HG02885 (cell line): Measurements from ENCODE around the gene TRIM64C.
"Not testable (repeated sequence)": the region's sequence is repeated elsewhere in the genome, so short reads cannot be mapped to it uniquely, and the experiment has no call there.

Experiments used
- ATAC-seq: cut with Tn5 transposase; IDR thresholded peaks from one replicate; pipeline ENCODE4 v1.9.1; 2021; ENCODE audit warnings: mild to moderate bottlenecking; ENCODE audit not compliant: unreplicated experiment, poor library complexity

Gene TRIM64C, protein sequence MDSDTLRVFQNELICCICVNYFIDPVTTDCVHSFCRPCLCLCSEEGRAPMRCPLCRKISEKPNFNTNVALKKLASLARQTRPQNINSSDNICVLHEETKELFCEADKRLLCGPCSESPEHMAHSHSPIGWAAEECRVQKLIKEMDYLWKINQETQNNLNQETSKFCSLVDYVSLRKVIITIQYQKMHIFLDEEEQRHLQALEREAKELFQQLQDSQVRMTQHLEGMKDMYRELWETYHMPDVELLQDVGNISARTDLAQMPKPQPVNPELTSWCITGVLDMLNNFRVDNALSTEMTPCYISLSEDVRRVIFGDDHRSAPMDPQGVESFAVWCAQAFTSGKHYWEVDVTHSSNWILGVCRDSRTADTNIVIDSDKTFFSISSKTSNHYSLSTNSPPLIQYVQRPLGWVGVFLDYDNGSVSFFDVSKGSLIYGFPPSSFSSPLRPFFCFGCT

DNA sequence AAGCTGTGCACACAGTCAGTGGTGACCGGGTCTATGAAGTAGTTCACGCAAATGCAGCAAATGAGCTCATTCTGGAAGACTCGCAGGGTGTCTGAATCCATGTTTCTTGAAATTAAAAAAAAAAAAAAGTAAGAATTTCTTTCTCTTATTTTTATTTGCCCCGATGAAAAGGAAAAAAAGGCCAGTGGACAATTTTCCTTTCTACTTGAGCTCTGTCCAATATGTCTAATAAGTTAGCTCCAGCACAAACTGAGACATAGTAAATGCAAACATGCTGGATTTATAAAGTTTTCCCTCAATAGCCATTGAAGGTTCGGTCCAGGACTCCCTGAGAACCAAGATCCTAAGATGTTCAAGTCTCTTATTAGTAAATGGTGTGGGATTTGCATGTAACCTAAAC is at the start of gene TRIM64C:
Gene TRIM64C, minus strand, starts transcription at position 101 of the 400 bp plus-strand sequence. Its CDS starts 0 bp downstream, at position 101.
- not testable (repeated sequence) for ATAC-seq

- ATAC-seq = not testable (repeated sequence)
Measured at GRCh38 chr11:49102356-49102755, 43.4 kb upstream of the TRIM64C start.

DNA sequence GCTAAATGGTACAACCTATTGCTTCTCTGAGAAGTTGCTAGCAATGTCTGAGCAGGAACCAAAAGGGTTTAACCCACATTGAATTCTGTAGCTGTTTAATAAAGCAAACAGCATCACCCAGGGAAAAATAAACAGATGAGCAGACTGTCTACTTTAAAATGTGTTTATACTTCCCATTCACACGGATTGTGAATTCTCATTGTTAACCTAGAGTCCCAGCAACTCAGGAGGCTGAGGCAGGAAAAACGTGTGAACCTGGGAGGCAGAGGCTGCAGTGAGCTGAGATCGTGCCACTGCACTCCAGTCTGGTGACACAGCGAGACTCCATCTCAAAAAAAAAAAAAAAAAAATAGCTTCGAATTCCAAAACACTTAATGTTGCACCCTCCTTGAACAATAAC is 11.0 kb upstream of the TRIM64C start:
- ATAC-seq = not testable (repeated sequence)

GRCh38 chr11:49049821-49050220 is 9.1 kb downstream of the TRIM64C start:
- ATAC-seq = not testable (repeated sequence)

DNA sequence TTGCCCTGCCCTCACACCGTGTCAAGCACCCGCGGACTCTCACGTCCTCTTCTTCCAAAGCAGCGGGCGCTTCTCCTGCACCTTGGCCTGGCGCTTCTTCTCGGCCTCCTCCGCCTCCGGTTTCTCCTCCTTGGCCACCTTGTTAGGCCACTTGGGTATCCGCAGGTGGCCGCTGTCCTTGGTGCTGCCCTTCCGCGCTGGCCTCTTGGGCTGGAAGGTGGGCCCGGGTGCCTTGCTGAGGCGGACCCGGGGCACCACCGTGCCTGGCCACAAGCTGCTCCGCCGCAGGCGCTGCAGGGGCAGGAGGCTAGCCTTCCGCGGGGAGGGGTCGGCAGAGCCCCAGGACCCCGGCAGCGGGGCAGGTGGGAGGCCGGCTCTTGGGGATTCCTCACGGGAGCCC is 10.7 kb downstream of the TRIM64C start:
- not testable (repeated sequence) for ATAC-seq

- ATAC-seq = not testable (repeated sequence)
Measured at GRCh38 chr11:49028523-49028922, 30.4 kb downstream of the TRIM64C start, which contains the start of gene TRIM49B. Gene TRIM49B (plus strand): TSS chr11:49028823. CDS start chr11:49031600, 2,777 bp downstream.
